Islet precursor cell (in vitro differentiated cells): ENCODE data around the gene LAMA5.

Source experiments
- DNase-seq: peaks from one replicate; pipeline ENCODE4 v3.0.0-alpha.2; 2018

LAMA5 gene

DNA sequence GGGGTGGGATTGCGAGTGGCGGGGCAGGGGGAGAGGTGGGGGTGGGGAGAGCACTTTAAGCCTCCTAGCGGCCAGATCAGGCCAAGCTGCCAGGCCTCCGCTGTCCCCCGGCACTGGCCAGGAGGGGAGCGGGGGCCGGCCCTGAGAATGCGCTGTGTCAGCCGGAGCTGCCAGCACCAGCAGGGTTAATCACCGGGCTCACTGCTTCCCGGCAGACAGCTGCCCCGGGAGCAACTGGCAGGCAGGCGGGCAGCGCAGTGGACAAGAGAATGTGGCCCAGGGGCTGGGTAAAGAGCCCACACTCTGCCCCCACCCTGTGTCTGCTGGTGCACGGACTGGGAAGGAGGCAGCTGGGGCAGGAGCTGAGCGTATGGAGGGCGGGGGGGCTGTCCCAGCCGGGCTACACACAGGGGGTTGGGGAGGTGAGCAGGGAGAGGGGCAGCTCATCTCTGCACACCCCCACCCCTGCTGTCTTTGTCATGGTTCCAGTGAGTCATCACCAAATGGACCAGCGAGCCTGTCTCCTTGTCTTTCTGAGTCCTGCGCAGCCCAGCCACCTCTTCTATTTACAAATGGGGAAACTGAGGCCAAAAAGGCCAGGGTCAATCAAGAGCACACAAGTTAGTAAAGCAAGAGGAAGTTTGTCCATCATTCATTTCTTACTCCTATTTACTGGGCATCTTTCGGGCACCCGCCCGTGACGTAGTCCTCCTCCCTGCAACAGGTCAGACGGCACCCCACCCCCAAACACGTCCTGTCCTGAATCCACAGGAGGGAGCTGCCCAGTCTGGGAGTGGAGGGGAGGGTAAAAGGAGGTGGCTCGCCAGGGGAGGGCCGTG, 2.1 kb upstream of the LAMA5 start:
- DNase-seq = peak; percentile 89

GRCh38 chr20:62368392-62368975, 1.4 kb upstream of the LAMA5 start:
- DNase-seq = peak; percentile 92

GRCh38 chr20:62367633-62368391, 700 bp upstream of the LAMA5 start:
- peak; percentile 82 for DNase-seq

GRCh38 chr20:62366370-62367135, 559 bp downstream of the LAMA5 start:
- peak; percentile 88 for DNase-seq

GRCh38 chr20:62365814-62366369, 1.2 kb downstream of the LAMA5 start:
- DNase-seq = peak; percentile 90

- DNase-seq = peak; percentile 52
Observed at GRCh38 chr20:62364911-62365736, 2.0 kb downstream of the LAMA5 start.

DNA sequence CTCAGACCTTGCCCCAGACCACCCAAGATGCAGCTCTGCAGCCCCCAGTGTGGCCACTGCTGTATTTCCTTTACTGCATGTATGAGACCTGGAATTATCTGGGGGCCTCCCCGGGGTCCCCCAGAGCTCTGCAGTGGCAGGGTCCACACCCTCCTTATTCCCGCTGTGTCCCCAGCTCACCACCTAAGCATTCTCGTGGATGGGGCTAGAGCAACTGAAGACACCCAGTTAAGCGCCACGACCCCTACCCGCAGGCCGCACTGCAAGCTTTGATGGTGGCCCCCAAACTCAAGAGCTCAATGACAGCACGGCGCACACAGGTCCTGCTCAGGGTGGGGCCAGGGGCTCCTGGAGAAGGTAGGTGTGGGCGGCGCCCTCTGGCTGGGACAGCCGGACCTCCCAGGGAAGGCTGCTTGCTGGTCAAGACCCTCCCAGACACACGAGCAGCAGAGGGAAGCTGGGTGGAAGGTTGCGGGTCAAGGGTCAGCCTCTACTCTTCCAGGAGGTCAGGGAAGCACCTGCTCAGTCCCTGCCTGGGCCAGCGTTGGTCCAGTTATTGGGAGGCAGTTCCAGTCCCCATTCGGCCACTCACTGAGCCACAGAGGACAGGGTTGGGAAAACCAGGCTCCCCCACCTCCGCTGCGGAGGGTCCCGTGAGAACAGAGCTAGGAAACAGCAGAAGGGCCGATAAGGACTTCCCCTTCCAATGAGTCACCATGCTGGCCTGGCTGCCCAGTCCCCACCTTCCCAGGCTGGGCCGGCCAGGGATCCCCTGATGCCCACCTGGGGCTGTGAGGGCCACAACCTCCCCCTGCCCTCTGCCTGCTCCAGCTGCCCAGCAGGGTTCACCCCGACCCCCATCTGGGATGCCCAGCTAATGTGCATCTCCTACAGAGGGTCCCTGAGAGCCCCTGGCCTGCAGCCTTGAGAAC, 2.9 kb downstream of the LAMA5 start:
- peak; percentile 70 for DNase-seq

DNA sequence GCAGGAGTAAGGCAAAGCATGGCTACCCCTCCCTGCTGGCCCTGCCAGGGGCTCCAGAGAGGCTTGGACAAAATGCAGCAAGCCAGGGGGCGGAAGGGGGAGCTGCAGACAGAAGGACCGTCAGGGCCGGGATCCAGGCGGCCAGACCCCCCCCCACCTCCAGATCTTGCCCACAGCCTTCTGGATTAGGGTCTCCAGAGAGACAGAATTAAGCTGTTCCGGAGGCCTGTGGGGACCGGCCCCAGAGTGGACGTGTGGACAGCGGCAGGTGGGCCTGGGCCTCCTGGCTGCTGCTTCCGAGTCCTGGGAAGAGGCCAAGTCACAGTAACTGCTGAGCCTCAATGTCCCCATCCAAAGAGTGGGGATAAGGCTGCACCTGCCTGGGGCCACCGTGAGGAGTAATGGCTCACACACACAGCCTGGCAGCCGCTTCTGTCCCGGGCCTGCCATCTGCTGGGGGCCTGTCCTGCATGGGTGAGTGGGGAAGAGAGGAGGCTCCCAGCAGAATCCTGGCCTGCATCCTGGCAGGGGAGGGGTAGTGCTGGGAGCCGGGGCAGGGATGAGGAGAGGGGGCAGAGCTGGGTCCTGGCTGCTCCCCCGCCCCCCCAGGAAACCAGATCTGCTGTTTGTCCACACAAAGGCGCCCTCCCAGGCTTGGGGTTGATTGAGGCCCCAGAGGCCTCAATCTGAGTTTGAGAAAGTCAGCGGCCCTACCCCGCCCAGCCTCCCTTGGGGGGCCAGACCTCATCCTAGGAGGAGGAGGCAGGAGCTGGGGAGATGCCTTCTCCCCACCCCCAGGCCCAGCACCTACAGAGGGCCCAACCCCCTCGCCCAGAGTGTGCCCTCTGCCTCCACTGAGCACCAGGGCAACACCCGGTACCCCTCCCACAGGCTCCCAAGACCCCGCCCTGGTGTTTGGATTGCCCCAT, 3.9 kb downstream of the LAMA5 start:
- DNase-seq = peak; percentile 75

GRCh38 chr20:62362590-62362940, 4.5 kb downstream of the LAMA5 start:
- DNase-seq = peak; percentile 51

DNA sequence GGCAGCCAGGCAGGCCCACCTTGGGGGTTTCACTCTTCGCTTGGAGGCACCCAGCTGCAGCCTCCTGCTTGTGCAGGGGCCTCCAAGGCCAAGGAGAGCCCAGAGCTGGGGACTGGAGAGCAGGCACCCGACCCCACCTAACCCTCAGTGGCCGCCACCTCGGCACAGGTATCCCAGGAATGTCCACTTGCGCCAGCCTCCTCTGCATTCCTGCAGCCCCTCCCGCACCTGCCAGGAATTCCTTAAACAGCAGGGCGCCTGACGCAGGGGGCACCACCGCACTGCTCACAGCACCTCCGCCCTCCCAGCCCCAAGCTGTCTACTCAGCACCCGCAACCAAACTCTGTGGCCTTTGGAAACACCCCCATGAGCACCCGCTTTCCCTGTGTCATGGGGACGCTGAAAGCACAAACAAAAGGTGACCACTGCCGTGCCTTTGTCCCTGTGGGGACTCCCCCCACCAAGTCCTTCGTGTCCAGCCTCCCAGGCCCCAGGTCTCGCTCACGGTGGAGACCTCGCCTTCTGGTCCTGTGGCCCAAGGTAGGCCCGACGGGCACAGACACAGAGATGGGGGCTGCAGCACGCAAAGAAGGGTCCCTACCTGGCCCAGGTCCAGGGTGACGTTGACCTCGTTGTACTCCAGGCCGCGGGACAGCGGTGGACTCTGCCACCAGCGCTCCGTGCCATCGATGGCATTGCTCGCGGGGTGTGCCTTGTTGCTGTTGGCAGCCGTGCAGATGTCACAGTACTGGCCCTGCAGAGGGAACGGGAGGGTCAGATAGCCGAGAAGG, 5.1 kb downstream of the LAMA5 start:
- peak; percentile 94 for DNase-seq

DNA sequence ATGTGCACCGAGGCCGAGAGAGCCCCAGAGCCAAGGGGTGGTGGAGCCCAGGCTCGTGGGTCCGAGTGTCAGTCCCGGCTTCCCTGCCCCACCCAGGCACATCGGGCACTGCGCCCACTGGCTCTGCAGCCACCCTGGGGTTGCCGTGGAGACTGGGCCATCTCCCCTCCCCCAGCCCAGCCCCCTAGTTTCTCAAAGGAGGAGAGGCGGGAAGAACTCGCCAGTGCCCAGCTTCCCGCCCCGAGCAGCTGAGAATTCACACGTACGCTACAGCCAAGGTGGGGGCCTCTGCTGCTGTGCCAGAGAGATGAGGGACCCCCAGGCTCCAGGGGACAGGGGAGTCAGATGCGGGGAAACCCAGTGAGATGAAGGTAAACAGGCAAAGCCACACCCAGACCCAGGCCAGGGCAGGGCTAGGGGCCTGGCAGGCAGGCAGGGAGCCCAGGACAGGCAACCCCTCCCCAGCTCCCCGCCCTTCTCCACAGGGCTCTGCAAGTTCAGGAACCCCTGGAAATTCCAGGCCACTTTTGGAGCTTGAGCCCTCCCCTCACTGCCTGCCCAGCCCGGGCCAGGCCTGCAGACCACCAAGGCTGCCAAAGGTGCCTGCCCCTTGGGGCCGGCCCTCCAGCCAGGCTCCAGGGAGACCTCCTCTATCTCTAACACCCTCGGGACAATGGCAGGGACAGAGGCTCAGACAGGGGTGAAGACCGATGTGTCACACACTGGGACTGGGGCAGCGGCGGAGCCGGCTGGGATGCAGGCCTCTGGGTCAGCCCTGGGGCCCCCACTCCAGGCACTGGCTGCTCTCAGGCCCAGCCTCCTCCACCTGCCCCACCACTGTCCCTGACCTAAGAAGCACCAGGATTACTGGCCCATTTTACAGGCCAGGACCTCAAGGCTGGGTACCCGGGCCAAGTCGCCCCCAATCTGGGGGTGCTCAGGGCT, 6.0 kb downstream of the LAMA5 start:
- peak; percentile 69 for DNase-seq

- DNase-seq = peak; percentile 55
Observed at GRCh38 chr20:62359491-62360121, 7.5 kb downstream of the LAMA5 start.

GRCh38 chr20:62359043-62359490, 8.0 kb downstream of the LAMA5 start:
- DNase-seq = peak; percentile 48

- peak; percentile 54 for DNase-seq
Observed at GRCh38 chr20:62358171-62359042, 8.7 kb downstream of the LAMA5 start.

DNA sequence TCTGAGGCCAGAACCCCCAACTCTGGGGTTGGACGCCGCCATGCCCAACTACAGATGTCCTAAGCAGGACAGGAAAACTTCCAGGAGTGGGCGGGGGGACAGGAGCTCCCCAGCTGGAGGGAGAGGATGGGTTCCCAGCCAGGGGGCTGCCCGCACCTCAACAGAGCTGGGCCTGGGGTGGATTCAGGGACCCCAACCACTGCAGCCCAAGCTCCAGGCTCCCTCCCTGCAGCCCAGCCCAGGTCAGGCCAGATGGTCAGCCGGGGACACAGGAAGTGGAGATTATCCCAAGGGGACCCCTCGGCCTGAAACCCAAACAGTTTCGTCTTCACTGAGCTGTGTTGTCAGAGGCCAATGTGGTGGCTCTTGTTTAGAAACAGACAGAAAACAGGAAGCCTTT, 9.4 kb downstream of the LAMA5 start:
- peak; percentile 46 for DNase-seq

- DNase-seq = no peak
Observed at GRCh38 chr20:62357187-62357667, 9.9 kb downstream of the LAMA5 start.
